IPS DF 19.7 (cell line): Measurements from ENCODE around the gene POLR2A.

ENCODE experiments used
- DNase-seq: peaks from one replicate; pipeline ENCODE4 v3.0.0-alpha.2; 2013; ENCODE audit warnings: low read depth, low spot score

Gene POLR2A

GRCh38 chr17:7502987-7503386 is 18.8 kb downstream of the POLR2A start:
- no peak for DNase-seq

- no peak for DNase-seq
These were observed 19.4 kb downstream of the POLR2A start for GRCh38 chr17:7503521-7503920.

GRCh38 chr17:7508145-7508544 is 24.0 kb downstream of the POLR2A start:
- no peak for DNase-seq

GRCh38 chr17:7508846-7509245 is 24.7 kb downstream of the POLR2A start:
- DNase-seq = no peak

- no peak for DNase-seq
These were observed 25.8 kb downstream of the POLR2A start for GRCh38 chr17:7509937-7510336.

- DNase-seq = no peak
These were observed 26.9 kb downstream of the POLR2A start for GRCh38 chr17:7511108-7511507.

GRCh38 chr17:7512105-7512504 is 27.9 kb downstream of the POLR2A start:
- DNase-seq = no peak

GRCh38 chr17:7512824-7513540 is 28.8 kb downstream of the POLR2A start:
- no peak for DNase-seq

GRCh38 chr17:7513850-7514419 is 29.8 kb downstream of the POLR2A start:
- DNase-seq = no peak

GRCh38 chr17:7515911-7516610 is 31.9 kb downstream of the POLR2A start:
- no peak for DNase-seq

- DNase-seq = peak; percentile 50
These were observed 38.9 kb downstream of the POLR2A start for GRCh38 chr17:7523033-7523432.

GRCh38 chr17:7528842-7529241 is 44.7 kb downstream of the POLR2A start:
- DNase-seq = no peak

- no peak for DNase-seq
These were observed 46.1 kb downstream of the POLR2A start for GRCh38 chr17:7530023-7530900.

GRCh38 chr17:7538050-7538449 is 53.9 kb downstream of the POLR2A start:
- DNase-seq = no peak

GRCh38 chr17:7538891-7539545 is 54.9 kb downstream of the POLR2A start:
- no peak for DNase-seq

- no peak for DNase-seq
These were observed 57.0 kb downstream of the POLR2A start for GRCh38 chr17:7541074-7541621.

- DNase-seq = no peak
These were observed 60.7 kb downstream of the POLR2A start for GRCh38 chr17:7544911-7545310.

GRCh38 chr17:7548585-7549400 is 64.6 kb downstream of the POLR2A start, which contains the start of gene TNFSF12:
TNFSF12 (plus strand) TSS chr17:7549058; CDS start chr17:7549154, 96 bp downstream.
- no peak for DNase-seq
